IPS-15b (cell line): ENCODE results near the gene P2RX3.

Experiments used
- H3K27me3 ChIP-seq: one replicate; pipeline ENCODE4 v1.6.1; 2013; ENCODE audit warnings: low read length; ENCODE audit not compliant: control insufficient read depth, insufficient read depth
- H3K36me3 ChIP-seq: one replicate; pipeline ENCODE4 v1.6.1; 2013; ENCODE audit warnings: low read length; ENCODE audit not compliant: control insufficient read depth, insufficient read depth
- H3K4me1 ChIP-seq: one replicate; pipeline ENCODE4 v1.6.1; 2013; ENCODE audit warnings: mild to moderate bottlenecking, low read length; ENCODE audit not compliant: control insufficient read depth, insufficient read depth
- H3K4me3 ChIP-seq: one replicate; pipeline ENCODE4 v1.5.1; 2013; ENCODE audit warnings: low read depth, low read length
- H3K9ac ChIP-seq: one replicate; pipeline ENCODE4 v1.6.1; 2013; ENCODE audit warnings: low read depth, mild to moderate bottlenecking, low read length
- H3K9me3 ChIP-seq: one replicate; pipeline ENCODE4 v1.6.1; 2013; ENCODE audit warnings: mild to moderate bottlenecking, low read length; ENCODE audit not compliant: control insufficient read depth, insufficient read depth

Gene P2RX3

GRCh38 chr11:57390535-57390934 is 52.4 kb downstream of the P2RX3 start, which contains the start of gene PRG2:
TSS of gene PRG2 (minus strand) at chr11:57390650. CDS start at chr11:57389944, 706 bp downstream.
- no peaks in the 10 kb centered on the region for H3K36me3 ChIP-seq
- no peak within 1 kb of the TSS for H3K9ac ChIP-seq
- H3K4me1 ChIP-seq, result no peaks in the 10 kb centered on the region
- peaks cover 14% of the 10 kb centered on the region for H3K27me3 ChIP-seq
- H3K4me3 ChIP-seq, result no peak within 1 kb of the TSS
- H3K9me3 ChIP-seq, result no peaks in the 10 kb centered on the region

DNA sequence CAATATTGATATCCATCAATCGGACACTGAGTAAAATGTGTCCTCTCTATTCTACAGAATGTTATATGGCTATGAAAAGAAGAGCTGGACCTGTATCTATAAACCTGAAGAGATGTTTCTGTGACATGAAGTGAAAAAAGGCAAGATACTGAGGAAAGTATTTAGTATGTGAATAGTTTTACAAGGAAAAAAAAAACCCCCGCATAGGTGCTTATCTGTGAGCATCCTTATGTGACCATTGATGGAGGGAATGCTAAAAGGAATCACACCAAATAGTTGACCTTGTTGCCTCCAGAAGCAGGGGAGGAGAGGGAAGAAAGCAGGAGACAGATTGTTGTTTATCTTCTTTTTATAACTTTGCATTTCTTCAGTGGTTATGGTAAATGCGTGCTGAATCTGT is 53.0 kb downstream of the P2RX3 start:
- H3K4me3 ChIP-seq, result no peak overlapping the region

DNA sequence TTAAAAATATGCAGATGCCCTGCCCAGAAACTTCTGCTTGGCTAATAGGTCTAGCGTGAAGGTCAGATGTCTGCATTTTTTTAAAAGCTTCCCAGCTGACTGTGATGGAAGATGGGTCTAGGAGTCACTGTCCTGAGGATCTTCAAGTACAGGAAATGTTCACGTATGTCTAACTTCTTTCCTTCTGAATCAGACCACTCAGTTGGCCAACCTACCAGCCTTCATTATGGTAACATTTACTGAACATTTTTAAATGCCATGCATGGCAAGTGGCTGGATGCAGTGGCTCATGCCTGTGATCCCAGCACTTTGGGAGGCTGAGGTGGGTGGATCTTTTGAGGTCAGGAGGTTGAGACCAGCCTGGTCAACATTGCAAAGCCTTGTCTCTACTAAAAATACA is 53.4 kb downstream of the P2RX3 start:
- H3K9ac ChIP-seq, result no peak overlapping the region
- H3K36me3 ChIP-seq, result no peaks in the 10 kb centered on the region
- H3K4me1 ChIP-seq, result no peaks in the 10 kb centered on the region
- H3K4me3 ChIP-seq, result no peak overlapping the region
- H3K27me3 ChIP-seq, result peaks cover 14% of the 10 kb centered on the region
- H3K9me3 ChIP-seq, result no peaks in the 10 kb centered on the region

More for the DNA sequence above, 53.0 kb downstream of the P2RX3 start:
- Histone ChIP-seq H3K9me3 (no peaks in the 10 kb centered on the region), H3K36me3 (no peaks in the 10 kb centered on the region), H3K4me1 (no peaks in the 10 kb centered on the region), H3K9ac (no peak overlapping the region), H3K27me3 (peaks cover 14% of the 10 kb centered on the region)

DNA sequence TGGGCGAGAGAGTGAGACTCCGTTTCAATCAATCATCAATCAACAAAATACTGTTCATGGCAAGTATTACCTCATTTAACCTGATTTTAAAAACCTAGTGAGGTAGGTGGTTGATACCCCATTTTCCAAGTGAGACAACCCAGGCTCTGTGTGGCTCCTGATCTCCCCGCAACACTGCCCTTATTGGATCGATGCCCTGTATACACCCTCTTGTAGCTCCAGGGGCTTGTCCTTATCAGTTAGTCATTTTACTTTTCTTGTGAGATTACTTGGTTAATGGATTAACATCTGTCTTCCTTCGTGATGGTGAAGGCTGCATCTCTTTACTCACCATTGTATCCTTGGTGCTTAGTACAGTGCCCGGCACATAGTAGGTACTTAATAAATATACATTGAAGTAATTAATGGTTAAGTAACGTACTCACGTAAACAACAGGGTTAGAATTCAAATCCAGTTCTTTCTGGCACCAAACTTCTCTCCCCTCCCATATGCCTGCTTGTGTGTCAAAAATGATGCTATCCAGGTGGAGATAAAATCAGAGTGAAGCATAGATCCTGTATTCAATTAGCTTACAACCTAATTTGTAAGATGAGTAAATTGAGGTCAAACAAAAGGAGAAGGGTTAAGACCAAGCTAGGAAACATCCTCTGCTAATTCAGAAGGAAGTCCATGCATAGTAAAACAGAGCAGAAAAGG is 54.1 kb downstream of the P2RX3 start:
- Histone ChIP-seq H3K27me3 (peaks cover 14% of the 10 kb centered on the region), H3K4me3 (no peak overlapping the region), H3K4me1 (no peaks in the 10 kb centered on the region), H3K9ac (no peak overlapping the region), H3K9me3 (no peaks in the 10 kb centered on the region), H3K36me3 (no peaks in the 10 kb centered on the region)

DNA sequence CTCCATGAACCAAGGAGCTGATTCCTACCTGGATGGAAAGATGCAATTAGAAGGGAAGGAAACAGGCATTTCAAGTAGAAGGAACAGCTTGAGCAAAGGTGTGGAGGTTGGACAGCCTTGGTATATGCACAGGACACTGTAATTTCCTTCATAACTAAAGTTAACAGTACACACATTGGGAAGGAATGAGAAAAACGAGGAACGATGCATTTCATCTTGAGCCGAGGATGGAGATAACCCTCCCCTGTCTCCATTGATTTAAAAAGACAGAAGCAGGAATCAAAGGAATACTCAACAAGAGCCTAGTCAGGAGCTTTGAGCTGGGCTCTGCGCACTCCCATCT is 54.6 kb downstream of the P2RX3 start:
- Histone ChIP-seq H3K9me3 (no peaks in the 10 kb centered on the region), H3K9ac (no peak overlapping the region), H3K4me1 (no peaks in the 10 kb centered on the region), H3K4me3 (no peak overlapping the region), H3K36me3 (no peaks in the 10 kb centered on the region), H3K27me3 (peaks cover 14% of the 10 kb centered on the region)

DNA sequence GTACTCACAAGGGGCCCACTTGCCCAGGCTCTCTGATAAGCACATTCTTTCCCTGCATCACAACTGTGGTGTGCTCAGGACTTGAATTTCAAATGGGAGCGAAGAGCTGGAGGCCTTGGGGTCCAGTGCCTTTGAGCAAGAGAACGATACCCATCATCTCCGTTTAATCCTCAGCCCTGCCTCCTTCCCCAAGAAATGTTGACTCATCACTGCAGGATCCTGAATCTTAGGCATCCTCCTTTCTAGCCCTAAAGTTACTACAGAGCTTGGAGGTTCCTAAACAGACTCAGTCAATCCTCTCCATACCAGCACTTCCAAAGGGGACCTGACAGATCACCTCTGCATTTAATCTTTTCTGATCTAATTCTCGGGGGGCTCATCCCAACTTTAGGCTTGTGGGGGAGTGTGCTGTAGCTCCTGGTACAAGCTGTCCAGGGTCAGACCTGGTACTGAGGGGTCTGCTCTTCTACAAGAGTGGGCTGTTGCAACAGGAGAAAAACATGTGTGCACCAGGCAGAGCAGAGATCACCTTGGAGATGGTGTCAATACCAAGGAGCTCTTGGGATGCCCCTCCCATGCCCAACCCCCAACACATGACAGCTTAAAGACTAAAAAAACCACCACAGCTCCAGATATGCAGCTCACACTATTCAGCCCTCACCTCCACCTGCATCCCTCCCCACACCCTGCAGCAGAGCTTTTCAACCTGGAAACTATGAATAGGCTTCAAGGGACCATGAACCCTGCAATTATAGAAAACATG is 56.2 kb downstream of the P2RX3 start:
- Histone ChIP-seq H3K4me1 (no peaks in the 10 kb centered on the region), H3K9ac (no peak overlapping the region), H3K27me3 (peaks cover 14% of the 10 kb centered on the region), H3K9me3 (no peaks in the 10 kb centered on the region), H3K4me3 (no peak overlapping the region), H3K36me3 (no peaks in the 10 kb centered on the region)

GRCh38 chr11:57395905-57396623 is 57.9 kb downstream of the P2RX3 start:
- no peaks in the 10 kb centered on the region for H3K36me3 ChIP-seq
- H3K9ac ChIP-seq, result no peak overlapping the region
- no peaks in the 10 kb centered on the region for H3K4me1 ChIP-seq
- no peaks in the 10 kb centered on the region for H3K9me3 ChIP-seq
- no peak overlapping the region for H3K4me3 ChIP-seq
- peaks cover 11% of the 10 kb centered on the region for H3K27me3 ChIP-seq

- H3K27me3 ChIP-seq, result peaks cover 11% of the 10 kb centered on the region
- H3K9me3 ChIP-seq, result no peaks in the 10 kb centered on the region
- H3K9ac ChIP-seq, result no peak overlapping the region
- H3K36me3 ChIP-seq, result no peaks in the 10 kb centered on the region
- no peaks in the 10 kb centered on the region for H3K4me1 ChIP-seq
- no peak overlapping the region for H3K4me3 ChIP-seq
Measured at GRCh38 chr11:57396744-57397143, 58.6 kb downstream of the P2RX3 start.

GRCh38 chr11:57397394-57397990 is 59.3 kb downstream of the P2RX3 start:
- Histone ChIP-seq H3K36me3 (no peaks in the 10 kb centered on the region), H3K4me3 (no peak overlapping the region), H3K27me3 (peaks cover 10% of the 10 kb centered on the region), H3K9me3 (no peaks in the 10 kb centered on the region), H3K9ac (no peak overlapping the region), H3K4me1 (no peaks in the 10 kb centered on the region)

GRCh38 chr11:57399221-57399620 is 61.1 kb downstream of the P2RX3 start:
- Histone ChIP-seq H3K4me1 (no peaks in the 10 kb centered on the region), H3K36me3 (no peaks in the 10 kb centered on the region), H3K9me3 (no peaks in the 10 kb centered on the region), H3K4me3 (no peak overlapping the region), H3K27me3 (peaks cover 6% of the 10 kb centered on the region), H3K9ac (no peak overlapping the region)

DNA sequence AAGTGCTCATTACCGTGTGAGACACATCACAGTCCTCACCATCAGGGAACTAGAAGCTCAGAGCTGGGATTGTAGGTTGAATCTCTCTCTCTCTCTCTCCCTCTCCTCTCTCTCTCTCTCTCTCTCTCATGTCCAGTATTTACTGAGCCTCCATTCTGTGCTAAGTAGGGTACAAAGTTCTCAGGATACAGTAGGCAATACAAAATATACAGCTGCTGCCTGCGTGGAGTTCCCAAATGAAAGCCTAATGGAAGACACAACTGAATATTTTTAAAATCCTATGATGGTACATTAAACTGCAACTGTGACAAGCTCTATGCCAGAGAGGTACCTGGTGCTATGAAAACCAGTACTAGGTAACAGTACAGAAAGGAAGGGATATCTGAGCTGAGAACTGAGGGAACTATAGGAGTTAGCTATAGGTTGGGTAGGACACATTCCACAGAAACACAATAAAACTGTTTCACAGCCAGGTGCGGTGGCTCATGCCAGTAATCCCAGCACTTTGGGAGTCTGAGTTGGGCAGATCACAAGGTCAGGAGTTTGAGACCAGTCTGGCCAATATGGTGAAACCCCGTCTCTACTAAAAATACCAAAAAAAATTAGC is 61.9 kb downstream of the P2RX3 start:
- Histone ChIP-seq H3K36me3 (no peaks in the 10 kb centered on the region), H3K27me3 (peaks cover 4% of the 10 kb centered on the region), H3K9ac (no peak overlapping the region), H3K4me3 (no peak overlapping the region), H3K9me3 (no peaks in the 10 kb centered on the region), H3K4me1 (no peaks in the 10 kb centered on the region)
